GM19043 (cell line): ENCODE measurements around the gene BRD1.

Experiments used
- ATAC-seq: cut with Tn5 transposase; IDR thresholded peaks from one replicate; pipeline ENCODE4 v1.9.1; 2021; ENCODE audit warnings: low read depth; ENCODE audit not compliant: unreplicated experiment

Gene BRD1

GRCh38 chr22:49735411-49735900 lies 92.2 kb downstream of the BRD1 start:
- no peak for ATAC-seq

GRCh38 chr22:49734882-49735281 lies 92.8 kb downstream of the BRD1 start:
- no peak for ATAC-seq

- no peak for ATAC-seq
Measured at GRCh38 chr22:49734390-49734789, 93.3 kb downstream of the BRD1 start.

GRCh38 chr22:49733631-49734030 lies 94.0 kb downstream of the BRD1 start:
- no peak for ATAC-seq

- no peak for ATAC-seq
Measured at GRCh38 chr22:49730656-49731055, 97.0 kb downstream of the BRD1 start.

- no peak for ATAC-seq
Measured at GRCh38 chr22:49728570-49729271, 99.0 kb downstream of the BRD1 start.

GRCh38 chr22:49727881-49728569 lies 99.6 kb downstream of the BRD1 start:
- no peak for ATAC-seq

GRCh38 chr22:49727191-49727880 lies 100.3 kb downstream of the BRD1 start:
- ATAC-seq = no peak

- ATAC-seq = no peak
Measured at GRCh38 chr22:49726701-49727101, 101.0 kb downstream of the BRD1 start.

GRCh38 chr22:49726022-49726681 lies 101.5 kb downstream of the BRD1 start:
- no peak for ATAC-seq

- no peak for ATAC-seq
Measured at GRCh38 chr22:49725516-49725915, 102.2 kb downstream of the BRD1 start.

- ATAC-seq = no peak
Measured at GRCh38 chr22:49724893-49725489, 102.7 kb downstream of the BRD1 start.

- no peak for ATAC-seq
Measured at GRCh38 chr22:49724030-49724892, 103.4 kb downstream of the BRD1 start.

- ATAC-seq = no peak
Measured at GRCh38 chr22:49723478-49724029, 104.1 kb downstream of the BRD1 start.
